Mammary epithelial cell (primary cell): Measurements from ENCODE around the gene KCNK4.

Experiments
- EZH2 ChIP-seq: IDR thresholded peaks from 2 replicates; pipeline ENCODE4 v1.6.1; 2012; ENCODE audit warnings: low read length, inconsistent platforms, borderline replicate concordance
- TF ChIP-seq, protein P1 (sequence below), 2 donors: IDR thresholded peaks in 1 of 2; conservative IDR thresholded peaks in 1 of 2; 2 replicates each; pipeline ENCODE4 v1.5.1; 2011 to 2012; ENCODE audit warnings: inconsistent platforms in 2 of 2, low read length in 2 of 2, mild to moderate bottlenecking in 2 of 2, control low read depth in 1 of 2, low read depth in 1 of 2; ENCODE audit not compliant: insufficient read depth in 1 of 2; ENCODE audit errors: extremely low read depth in 1 of 2

DNA sequence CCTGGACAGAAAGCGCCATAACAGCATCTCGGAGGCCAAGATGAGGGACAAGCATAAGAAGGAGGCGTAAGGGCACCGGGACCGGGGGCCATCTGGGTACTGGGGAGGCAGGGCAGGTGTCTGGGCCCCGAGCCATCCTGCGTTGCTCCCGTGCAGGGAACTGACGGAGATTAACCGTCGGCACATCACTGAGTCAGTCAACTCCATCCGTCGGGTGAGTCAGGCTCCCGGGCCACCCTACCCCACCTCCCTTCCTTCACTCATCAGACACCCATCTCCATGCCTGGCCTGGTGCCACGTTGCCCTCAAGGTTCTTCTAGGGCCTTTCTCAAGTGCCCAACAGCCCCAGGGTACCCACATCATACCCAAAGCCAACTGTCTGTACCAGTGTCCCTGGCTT, 24.8 kb upstream of the KCNK4 start:
- TF ChIP-seq, protein P1, sequence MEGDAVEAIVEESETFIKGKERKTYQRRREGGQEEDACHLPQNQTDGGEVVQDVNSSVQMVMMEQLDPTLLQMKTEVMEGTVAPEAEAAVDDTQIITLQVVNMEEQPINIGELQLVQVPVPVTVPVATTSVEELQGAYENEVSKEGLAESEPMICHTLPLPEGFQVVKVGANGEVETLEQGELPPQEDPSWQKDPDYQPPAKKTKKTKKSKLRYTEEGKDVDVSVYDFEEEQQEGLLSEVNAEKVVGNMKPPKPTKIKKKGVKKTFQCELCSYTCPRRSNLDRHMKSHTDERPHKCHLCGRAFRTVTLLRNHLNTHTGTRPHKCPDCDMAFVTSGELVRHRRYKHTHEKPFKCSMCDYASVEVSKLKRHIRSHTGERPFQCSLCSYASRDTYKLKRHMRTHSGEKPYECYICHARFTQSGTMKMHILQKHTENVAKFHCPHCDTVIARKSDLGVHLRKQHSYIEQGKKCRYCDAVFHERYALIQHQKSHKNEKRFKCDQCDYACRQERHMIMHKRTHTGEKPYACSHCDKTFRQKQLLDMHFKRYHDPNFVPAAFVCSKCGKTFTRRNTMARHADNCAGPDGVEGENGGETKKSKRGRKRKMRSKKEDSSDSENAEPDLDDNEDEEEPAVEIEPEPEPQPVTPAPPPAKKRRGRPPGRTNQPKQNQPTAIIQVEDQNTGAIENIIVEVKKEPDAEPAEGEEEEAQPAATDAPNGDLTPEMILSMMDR (conservative IDR thresholded peaks at IDR 0.05 in 1 of 2, IDR thresholded peaks at IDR 0.05 in 1 of 2; ENCODE audit: extremely low read depth in 1 of 2, insufficient read depth in 1 of 2, low read depth in 1 of 2, low read length in 2 of 2): no peak
- TF ChIP-seq EZH2: no peak
